HG02973 (cell line): ENCODE results near the gene TMEM121B.

ENCODE experiments used
- ATAC-seq: cut with Tn5 transposase; IDR thresholded peaks from one replicate; pipeline ENCODE4 v1.9.1; 2021; ENCODE audit warnings: moderate library complexity; ENCODE audit not compliant: unreplicated experiment

TMEM121B gene

GRCh38 chr22:17138513-17138912, 17.4 kb upstream of the TMEM121B start:
- no peak for ATAC-seq

DNA sequence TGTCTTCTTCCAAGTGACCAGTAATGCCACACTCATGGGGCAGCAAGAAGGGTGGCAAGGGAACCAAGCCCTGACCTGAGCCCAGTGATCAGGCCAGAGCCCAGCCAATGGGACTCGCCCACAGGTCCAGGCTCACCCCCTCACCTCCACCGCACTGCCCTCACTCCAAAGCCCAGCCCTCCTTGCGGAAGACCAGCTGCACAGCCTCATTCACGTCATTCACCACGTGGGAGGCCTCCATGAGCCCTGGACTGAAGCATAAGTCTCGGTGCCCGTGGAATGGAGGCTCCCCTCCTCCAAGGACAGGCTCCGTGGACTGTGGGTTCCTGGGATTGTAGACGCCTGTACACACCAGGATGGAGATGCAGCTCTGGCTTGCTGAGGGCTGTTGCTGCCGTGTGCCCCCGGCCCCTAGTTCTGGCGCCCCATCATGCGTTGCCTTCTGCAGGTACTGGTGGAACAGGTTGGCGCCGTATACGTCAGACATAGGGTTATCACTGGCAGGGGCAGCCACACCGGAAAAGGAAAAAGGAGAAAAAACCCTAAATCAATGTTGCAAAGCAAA, 16.8 kb upstream of the TMEM121B start:
- no peak for ATAC-seq

- no peak for ATAC-seq
Observed at GRCh38 chr22:17137170-17137569, 16.0 kb upstream of the TMEM121B start.

GRCh38 chr22:17135153-17135760, 14.1 kb upstream of the TMEM121B start:
- no peak for ATAC-seq

- ATAC-seq, result no peak
Observed at GRCh38 chr22:17133137-17133536, 12.0 kb upstream of the TMEM121B start.

DNA sequence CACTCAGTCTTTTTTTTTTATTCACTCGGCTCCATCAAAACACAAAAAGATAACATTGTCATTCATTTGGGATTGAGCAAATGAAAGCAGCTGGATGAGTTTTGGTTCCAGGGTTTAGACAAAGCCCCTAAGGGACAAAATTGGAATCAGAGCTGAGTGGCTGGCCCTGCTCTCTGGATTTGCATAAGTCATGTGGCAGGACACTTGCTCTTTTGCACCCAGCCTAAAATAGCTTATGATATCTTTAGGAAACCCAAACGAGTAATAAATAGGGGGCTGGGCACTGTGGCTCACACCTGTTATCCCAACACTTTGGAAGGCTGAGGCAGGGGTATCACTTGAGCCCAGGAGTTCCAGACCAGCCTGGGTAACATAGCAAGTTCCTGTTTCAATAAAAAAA, 11.0 kb upstream of the TMEM121B start:
- ATAC-seq, result no peak

DNA sequence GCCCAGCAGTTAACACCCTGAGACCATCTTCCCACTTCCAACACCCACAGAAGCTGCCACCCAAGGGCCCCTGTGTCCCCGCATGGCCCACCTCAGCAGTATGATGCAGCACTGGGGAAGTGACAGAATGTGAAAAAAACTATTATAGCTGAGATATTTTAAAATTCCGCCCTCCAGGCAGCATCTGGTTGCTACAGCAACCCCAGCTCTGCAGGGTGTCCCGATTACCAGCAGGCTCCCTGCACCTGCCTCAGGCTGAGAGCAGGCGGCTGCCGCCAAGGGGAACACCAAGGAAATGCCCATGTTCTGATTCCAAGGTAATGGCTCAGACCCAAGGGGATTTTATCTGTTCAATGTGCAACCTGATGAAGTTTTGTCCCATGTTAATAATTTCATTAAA, 10.5 kb upstream of the TMEM121B start:
- ATAC-seq, result no peak

GRCh38 chr22:17130199-17130598, 9.0 kb upstream of the TMEM121B start:
- no peak for ATAC-seq

DNA sequence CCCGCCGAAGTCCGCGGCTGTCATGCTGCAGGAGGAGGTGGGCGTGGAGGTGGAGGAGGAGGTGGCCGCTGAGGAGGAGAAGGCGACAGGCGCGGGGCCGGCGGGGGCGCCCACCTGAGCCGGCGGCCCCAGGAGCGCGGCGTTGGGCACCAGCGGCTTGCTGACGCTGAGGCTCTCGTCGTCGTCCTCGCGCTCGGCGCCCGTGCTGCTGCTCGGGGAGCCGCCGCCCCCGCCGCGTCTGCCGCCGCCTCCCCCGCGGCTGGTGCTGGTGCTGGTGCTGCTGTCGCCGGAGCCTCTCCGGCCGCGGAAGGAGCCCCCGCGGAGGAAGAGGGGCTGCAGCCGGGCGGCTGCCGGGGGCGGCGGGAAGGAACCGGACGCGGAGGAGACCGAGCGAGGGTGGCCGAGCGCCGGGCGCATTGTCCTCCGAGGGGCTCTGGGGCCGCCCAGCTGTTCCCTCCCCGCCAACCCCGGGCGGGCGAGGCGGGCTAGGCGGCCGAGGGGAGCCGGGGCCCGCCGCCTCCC, 388 bp downstream of the TMEM121B start:
- ATAC-seq, result no peak

DNA sequence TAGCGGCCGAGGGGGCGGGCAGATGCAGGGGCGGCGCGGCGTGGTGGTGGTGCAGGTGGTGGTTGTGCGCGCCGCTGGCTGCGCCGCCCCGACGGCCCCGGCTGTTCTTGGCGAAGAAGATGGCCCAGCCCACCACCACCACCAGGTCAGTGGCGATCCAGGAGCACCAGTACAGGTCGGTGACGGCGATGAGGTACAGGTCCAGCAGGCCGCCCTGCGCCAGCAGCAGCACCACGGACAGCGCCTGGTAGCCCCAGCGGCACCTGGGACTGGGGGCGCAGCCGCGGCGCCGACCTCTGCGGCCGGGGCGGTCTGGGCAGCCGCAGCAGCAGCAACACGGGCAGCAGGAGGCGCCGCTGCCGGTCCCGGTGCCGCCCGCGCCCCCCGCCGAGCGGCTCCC, 879 bp downstream of the TMEM121B start:
- ATAC-seq, result no peak

GRCh38 chr22:17119481-17120202, 1.5 kb downstream of the TMEM121B start:
- no peak for ATAC-seq

DNA sequence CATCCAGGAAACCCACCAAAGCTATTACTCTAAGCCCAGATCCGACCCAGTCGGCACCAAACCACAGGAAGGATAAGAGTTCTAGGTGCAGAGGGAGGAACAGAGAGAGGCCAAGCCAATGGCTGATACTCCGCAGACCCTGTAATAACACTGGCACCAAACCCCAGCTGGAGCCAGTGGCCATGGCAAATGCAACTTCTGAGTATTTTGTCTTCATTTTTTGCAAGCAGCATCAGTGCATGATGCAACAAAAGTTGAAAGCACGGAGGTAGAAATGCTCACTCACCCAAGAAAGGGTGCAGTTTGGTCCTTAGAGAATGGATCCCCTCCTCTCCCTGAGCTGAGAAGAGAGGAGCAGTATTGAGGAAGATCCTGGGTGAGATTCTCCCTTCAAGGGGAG, 2.8 kb downstream of the TMEM121B start:
- ATAC-seq, result no peak

- no peak for ATAC-seq
Observed at GRCh38 chr22:17117890-17118289, 3.3 kb downstream of the TMEM121B start.

DNA sequence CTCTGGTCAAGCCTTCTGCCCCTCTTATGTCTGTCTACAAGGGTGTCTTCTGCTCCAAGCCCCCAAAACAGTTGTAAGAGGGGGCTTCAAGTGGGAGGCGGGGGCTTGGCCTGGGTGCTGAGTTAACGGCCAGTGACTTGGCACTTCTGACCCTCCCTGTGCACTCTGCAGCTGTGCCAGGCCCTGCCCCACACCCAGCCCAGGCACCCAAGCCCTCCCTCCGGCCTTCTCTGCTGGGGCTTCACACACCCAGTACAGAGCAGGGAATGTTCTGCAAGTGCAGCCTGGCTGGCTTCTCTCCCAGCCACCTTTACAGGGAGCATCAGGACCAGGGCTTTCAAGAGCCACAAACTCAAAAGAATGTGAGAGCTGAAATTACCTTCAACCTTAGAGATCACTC, 3.8 kb downstream of the TMEM121B start:
- ATAC-seq, result no peak

GRCh38 chr22:17116572-17117330, 4.4 kb downstream of the TMEM121B start:
- ATAC-seq, result no peak

DNA sequence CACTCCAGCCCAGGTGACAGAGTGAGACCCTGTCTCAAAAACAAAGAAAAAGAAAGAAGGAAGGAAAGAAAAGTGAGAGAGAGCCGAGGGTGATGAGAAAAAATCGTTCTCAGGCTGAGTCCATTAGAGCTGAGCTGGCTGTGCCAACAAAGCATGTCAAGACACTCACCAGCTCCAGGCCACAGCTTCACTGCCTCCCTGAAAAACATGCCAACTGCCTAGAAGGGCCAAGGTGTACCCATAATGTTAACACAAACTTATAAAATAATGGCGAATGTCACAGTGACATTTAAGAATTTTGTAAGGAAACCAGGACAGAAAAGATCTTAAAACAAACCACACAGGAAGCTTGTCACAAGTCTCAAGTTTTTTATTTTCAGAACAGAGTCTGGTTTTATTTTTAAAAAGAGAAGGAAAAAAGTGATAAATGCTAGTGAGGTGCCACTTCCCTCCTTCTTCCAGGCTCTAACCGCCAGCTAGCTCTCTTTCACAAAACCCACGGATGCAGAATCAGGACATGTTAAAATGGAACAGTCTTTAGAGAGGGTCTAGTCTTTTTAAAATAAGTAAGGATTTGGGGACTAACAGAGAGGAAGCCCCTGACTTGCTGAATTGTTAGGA, 5.1 kb downstream of the TMEM121B start:
- ATAC-seq, result no peak

DNA sequence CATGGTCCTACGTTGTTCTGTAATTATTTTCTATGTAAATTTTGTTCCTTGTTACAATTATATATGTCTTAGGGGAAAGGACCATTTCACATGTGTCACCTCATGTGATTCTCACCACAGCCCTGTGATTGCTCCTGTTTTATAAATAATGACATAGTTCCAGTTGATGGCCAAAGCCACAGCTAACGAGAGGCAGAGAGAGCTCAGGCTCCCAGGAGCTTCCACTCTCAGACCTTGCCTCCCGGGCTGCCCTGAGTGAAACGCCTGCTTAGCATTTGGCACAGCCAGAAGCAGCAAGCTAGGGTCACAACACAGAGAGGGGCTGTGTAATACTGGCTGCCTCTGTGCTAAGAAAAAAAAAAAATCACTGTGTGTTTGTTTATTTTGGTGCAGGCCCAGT, 5.9 kb downstream of the TMEM121B start:
- no peak for ATAC-seq

DNA sequence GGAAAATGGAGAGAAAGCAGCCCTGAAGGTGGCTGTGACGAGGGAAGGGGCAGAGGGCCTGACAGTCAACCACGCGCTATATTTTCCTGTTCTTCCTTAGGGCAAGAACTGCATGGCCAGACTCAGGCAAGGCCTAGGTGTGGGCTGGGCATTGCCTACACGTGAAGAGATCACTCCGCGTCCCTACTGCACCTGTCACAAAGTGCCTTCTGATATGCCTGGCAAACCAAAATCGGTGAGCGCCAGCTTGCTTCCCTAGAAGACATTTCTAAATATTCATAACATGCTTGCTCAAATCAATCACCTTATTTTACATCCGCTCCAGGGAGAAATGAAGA, 6.3 kb downstream of the TMEM121B start:
- no peak for ATAC-seq

GRCh38 chr22:17114173-17114897, 6.8 kb downstream of the TMEM121B start:
- ATAC-seq, result no peak

- ATAC-seq, result no peak
Observed at GRCh38 chr22:17113600-17113999, 7.6 kb downstream of the TMEM121B start.
